ENCODE measurements around the gene C1orf116.

The C1orf116 gene

DNA sequence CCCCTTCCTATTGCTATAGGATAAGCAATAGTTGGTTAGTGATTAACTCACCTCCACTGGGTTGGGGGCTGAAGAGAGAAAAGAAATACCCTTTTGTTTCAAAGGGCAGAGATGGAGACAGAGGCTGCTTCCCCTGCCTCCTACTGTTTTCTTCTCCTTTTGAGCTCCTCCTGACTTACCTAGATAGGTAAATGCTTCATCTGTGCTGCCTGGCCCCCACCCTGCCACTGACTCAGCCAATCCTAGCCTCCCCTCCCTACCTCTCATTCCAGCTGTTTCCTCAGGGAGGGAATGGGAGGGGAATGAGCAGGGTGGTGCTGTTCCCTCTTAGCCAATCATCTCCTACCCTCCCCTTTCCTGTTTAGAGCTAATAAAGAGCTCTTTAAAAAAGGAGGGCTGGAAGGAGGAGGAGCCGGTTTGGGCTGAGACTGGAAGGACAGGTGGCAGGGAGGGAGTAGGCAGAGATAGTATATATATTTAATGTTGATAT is at the start of gene C1orf116:
C1orf116 (minus strand) TSS at position 229 of the 490 bp plus-strand sequence. CDS start 5,158 bp downstream, outside the sequence.
- DNase-seq (ENCODE audit: low spot score), result no peak

DNA sequence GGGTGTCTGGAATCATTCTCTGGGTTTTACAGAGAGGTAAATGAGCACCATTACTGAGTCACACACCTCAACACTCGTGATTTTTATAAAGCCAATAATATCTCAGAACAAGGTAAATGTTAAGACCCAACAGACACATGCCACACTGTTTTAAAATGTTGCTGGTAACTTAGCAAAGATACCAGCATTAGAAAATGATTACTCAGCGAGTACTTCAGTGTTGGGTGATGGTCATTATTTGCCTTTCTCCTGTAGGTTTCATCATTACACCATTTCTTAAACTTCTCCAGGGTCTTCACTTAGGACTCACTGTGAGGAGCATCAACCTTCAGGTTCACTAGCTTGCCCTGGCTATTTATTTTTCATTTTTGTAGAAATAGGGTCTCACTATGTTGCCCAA is 49.2 kb upstream of the C1orf116 start:
- DNase-seq (ENCODE audit: low spot score), result no peak

DNA sequence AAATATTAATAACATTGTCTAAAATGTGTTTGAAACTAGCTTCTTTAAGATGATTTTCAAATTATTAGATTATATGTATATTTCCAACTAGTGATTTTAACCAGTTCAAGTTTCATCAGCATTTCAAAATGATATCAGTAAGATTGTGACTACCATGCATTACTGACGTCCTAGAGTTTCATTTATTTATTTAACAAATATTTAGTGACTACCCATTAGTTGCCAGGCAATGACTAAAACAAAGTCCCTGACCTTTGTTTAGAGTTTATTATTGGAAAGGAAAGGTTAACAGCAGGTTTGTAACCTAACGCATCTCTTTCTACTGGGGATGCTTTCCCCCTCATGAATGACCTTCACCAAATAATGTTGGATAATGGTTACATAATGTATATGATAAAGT is 48.5 kb upstream of the C1orf116 start:
- DNase-seq (ENCODE audit: low spot score), result no peak

DNA sequence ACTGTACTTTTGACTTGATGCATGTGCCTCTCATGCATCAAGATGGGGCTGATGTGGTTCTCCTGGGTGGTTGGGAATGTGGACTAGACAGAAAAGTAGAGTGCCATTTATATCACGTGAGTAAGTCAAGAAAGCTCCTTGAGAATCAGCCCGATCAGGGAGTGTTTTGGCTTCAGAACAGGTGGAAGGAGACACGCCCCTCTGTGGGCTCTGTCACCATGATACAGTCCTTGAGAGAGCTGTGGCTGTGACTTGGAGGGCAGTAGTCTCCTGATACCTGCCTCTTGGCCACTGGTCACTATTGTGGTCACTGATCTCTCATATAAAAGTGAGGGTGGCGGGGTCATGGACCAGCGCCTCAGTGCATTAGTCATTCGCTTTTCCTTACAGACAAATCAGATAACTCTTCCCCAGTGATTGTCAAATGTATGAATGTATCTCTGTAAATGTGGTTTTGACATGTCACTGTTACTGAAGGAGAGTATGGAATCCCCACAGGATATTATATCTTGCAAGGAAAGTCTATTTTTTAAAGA is 47.2 kb upstream of the C1orf116 start:
- DNase-seq (ENCODE audit: low spot score), result no peak

DNA sequence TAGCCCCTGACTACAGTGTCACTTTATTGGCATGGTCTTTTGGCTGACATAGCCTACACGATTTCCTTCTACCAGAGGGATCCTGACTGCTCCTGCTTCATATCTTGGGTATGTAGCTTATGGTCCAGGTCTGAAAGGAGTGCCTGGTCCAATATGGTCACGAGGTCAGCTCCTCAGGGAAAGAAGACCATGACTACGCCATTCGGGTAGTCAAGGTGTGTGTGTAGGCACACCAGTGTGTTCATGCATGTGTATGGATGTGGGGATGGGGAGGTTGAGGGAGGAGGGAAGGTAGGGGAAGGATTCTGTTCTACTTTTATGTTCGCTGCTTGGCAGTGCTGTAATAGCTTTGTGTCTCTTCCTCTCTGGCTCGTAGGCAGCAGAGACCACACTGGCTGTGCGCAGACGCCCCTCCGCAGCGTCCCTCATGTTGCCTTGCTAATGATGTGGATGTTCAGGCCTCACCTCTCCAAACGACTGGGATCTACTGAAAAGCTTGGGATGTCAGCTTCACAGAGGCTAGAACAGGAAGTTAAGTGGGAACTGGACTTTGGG is 46.1 kb upstream of the C1orf116 start:
- no peak for DNase-seq (ENCODE audit: low spot score)

DNA sequence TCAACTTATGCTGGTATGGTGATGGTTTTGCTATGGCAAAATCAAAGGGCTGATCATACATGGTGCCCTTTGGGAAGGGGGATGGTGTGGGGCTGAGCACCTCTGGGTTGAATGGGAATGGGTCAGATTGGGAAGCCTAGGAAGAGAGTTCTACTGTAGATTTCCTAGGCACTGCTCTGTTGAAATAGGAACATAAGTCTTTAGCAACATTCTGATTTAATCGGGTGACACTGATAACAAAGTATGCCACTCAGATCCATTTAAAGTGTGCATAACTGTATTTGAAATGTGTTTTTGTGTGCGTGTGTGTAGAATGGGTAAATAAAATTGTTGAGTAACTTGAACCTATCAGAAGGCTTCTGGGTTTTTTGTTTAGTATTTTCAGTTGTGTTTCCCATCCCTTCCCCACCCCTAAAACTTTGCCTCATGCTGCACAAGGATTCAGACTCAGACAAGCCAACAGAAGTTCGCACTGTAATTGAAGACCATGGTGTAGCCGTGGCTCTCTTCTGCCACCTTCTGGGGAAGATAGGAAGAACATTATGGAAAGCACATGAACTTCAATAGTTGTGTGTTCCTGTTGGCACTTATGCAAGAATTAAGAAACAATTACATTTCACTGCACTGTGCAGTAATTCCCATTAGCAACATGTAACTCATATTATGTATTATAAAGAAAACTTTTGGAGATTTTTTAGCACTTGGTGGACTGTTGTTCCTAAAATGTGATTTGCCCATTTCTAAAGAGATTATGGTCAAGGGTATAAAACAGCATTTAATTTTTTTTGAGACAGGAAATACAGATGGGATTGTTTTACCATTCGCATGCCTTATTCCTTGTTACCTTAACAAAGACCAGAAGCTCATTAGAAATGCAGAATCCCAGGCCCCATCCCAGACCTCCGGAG is 45.2 kb upstream of the C1orf116 start:
- DNase-seq (ENCODE audit: low spot score), result peak; percentile 81

DNA sequence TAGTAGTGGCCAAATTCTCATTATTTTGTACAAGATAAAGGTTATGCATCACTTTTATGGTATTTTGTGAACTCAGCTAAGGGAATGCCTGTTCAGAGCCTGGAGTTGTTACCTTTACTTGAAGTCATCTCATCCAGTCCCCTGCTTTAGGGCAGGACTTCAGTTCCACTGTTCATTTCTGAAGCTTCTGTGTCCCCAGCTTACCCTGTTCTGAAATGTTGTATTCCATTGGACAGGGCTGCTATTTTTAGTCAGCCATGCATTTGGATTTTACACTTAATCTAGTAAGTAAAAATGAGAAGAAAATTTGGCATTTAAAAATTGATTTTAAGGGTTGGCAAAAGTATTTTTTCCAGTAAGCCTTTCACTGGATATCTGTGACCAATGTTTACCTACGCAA is 44.5 kb upstream of the C1orf116 start:
- DNase-seq (ENCODE audit: low spot score), result no peak

DNA sequence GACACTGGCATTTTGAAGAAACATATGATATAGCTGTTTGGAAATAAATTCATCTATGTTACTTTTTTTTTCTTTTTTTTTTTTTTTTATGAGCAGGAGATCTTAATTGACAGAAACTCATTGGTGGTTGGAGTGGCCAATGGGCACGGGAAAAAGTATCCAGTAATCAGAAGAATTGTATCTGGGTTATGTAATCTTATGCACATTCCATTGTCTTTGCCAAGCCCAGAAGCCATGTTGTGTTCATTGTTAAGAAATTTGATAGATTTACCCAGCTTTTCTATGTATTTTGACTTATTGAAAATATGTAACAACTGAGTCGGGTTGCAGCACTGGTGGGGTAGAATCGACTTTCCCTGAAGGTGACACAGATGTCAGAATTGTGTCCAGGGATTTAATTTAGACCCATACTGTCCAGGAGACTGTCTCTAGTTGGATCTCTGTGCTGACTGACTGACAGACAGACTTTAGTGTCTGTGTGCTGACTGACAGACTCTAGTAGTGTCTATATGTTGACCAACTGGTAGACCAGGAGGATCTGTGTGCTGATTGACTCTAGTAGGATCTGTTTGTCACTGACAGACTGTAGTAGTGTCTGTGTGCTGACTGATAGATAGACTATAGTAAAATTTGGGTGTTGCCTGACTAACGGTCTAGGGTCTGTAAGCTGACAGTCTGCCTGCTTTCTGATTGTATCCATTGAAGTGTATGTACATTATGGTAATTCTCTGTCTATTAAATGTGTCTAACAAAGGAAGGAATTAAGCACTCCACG is 43.8 kb upstream of the C1orf116 start:
- peak; percentile 32 for DNase-seq (ENCODE audit: low spot score)

DNA sequence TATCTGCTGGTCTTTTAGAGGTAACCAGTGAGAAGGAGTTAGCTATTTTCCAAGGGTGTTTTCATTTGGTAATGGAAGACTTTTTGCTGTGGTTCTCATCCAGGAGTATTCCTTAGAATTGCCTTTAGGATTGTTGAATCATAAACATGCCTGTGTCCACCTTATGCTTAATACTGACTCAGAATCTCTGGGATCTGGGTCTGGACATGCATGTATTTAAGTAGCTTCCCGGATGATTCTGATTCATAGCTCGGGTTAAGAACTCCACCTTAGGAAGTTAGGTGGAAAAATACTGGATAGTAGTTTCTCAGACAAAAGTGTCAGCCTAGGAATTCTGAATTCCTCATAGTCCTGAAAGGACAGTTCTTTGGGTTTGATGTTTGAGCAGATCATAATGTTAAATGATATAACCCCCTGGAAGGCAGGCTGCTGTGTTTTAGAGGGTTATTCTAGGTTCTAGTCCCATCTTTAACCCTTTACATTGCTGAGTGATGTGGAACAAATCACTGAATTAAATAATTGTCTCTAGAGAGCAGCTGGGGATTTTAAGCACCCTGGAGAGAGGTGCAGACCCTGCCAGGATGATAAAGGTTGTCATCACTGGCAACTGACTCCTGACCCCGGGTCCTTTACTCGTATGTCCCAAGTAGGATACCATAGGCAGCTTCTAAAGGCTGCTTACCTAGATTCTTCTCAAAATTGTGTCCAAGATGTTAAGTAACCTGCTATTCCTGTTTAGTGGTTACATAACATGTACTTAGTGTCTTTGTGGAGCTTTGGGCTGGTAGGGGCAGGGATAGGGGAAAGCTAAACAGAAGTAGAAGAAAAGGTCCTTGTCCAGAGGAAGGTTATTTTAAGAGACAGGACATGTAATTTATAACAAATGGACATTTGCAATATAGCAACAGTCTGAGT is 41.6 kb upstream of the C1orf116 start:
- no peak for DNase-seq (ENCODE audit: low spot score)

DNA sequence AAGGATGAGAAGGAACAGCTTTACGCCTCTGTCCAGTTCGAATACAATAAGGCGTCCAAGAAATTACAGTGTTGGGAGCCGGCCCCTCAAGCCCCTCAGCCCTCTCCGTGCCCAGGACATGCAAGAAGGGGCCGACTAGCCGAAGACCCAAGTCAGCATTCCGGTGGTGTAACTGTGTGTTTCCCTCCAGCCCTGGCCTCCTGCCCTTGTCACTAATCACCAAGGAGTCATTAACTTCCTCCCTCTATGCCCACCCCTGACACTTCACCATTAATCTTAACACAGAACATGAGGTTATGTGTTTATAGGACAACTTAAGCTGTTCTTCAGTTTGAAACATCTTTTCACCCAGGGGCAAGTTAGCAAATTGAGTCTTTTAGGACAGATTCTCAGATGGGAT is 39.7 kb upstream of the C1orf116 start:
- no peak for DNase-seq (ENCODE audit: low spot score)

DNA sequence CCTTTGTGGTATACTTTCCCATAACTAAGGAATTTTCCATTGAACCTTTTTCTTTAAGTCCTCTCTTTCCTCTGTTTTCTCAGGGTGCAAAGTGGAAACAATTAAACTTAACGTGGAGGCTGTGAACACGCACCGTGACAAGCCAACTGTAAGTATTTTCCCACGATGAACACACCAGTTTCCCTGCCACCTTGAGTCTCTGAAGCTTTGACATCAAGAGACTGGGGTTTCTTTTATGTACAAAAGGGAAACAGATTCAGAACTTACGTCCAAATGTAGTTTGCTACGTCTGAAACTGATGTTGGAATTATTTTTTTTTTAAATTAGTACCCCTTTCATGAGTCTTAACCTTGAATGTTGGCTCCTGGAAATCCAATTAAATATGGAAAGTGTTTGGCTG is 38.9 kb upstream of the C1orf116 start:
- DNase-seq (ENCODE audit: low spot score), result no peak

DNA sequence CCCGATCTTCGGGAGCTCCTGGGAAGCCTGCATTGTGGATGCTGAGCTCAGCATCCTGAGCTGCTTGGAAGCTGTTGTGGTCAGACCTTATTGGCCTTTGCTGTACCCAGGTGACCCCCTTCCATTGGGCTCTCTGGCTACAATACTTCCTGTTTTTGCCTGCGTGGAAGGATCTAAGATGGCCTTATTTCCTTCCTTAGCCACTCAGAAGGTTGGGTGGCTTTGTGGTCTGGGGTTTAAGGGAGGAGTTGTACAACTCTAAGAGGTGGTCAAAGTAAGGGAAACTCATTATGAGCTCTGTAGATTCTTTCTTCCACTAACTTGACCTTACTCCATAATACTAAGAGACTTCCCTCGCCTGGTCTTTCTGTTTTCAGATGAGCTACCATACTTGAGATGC is 38.3 kb upstream of the C1orf116 start:
- DNase-seq (ENCODE audit: low spot score), result no peak

DNA sequence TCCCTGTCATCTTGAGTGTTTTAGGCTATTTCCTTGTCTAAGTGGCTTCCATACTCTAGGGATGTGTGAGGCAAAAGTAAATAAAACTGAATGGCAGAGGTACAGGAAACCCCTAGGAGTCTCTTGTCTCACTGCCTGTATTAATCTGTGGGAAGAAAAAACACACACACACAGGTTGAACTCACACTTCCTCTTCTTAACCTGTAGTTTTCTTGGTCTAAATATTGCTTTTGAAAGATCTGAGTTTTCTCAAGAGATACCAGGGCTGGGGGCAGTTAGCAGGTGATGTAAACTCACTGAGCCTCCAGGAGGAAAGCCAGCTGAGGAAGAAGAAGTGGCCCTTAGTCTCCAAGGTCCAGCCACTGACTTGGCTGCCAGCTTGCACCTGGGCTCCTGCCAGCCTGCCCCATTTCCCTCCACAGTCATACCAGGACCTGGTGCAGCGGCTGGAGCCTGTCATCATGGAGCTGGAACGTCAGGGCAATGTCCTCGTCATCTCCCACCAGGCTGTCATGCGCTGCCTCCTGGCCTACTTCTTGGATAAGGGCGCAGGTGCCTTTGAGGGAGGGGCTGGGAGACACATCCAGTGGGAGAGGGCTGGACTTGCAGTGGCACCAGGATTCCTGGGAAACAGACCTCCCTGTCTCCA is 37.4 kb upstream of the C1orf116 start:
- no peak for DNase-seq (ENCODE audit: low spot score)

DNA sequence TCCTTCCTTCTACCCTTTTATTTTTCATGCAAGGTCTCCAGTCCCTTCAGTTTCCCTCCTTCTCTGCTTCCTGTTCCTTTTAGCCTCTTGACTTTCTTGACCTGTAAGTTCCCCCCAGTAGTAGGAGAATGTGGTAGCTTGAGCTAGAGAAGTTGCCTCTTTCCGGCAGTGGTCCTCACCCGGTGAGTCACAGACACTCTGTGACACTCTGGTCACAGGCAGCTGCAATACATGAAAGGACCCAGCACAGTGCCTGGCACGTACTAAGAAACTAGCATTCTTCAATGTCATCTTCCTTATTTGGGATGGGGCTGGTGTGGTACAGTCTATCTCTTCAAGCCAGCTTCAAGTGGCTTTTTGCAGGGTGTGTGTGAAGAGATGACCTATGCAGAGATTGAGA is 36.5 kb upstream of the C1orf116 start:
- DNase-seq (ENCODE audit: low spot score), result no peak

DNA sequence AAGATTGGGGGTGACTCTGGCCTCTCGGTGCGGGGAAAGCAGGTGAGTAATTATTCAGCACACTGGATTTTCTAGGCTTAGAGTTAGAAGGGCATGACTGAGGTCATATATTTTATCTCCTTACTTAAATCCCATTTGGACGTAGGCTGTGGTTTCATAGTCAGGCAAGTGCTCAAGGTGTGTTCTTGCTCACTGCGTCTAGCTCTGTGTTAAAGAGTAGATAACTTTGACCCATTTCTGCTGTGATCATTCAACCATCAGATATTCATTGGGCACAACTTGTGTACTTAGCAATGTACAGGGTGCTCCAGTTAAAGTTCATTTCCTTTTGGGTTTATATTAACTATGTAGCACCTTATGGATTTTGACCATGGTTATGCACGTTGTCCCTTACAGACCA is 35.1 kb upstream of the C1orf116 start:
- no peak for DNase-seq (ENCODE audit: low spot score)

DNA sequence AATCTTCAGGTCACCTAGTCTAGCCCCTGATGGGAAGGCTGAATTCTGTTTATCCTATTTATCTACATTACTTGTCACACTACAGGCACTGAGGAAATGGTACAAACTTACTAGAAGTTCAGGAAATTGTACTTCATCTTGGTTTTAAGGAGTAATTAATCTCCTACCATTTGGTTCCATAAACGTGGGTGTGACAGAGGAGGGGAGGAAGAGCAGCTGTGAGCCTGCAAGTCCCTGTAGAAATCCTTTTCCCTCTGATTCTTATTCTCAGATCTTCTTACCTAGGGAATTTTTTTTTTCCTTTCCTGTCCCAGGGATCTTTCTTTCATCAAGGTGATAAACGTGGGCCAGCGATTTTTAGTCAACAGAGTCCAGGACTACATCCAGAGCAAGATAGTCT is 34.6 kb upstream of the C1orf116 start:
- DNase-seq (ENCODE audit: low spot score), result no peak

DNA sequence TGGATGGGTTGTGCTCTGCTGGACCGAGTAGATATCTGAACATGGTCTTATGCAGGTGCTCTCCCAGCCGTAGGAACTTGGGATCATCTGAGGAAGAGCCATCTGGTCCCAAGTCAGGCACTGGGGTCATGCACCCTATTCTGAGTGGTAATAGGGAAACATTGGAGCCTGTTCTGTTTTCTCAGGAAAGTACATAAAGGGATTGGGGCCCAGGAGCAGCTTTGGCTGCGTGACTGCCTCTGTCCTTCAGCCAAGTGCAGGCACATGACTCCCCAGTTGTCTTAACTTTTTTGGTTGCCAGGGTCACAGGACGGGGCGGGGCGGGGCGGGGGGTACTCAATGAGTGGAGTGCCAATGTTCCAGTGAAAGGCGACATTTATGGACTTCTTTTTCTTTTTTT is 32.0 kb upstream of the C1orf116 start:
- no peak for DNase-seq (ENCODE audit: low spot score)

DNA sequence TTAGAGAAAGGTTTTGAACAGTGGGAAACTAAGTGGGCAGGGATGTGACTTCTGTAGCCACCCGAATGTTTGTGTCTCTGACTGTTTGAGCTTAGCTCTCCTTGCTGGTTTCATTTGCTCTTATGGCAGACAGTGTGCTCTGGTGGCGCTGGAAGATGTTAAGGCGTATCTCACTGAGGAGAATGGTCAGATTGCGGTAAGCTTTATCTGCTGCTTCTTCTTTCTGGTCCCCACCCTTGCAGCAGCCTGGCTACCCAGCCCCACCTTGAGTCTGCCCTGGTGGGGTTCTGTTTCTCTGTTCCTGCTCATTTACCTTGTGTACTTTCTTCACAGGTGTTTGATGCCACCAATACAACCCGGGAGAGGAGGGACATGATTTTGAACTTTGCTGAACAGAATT is 30.5 kb upstream of the C1orf116 start:
- DNase-seq (ENCODE audit: low spot score), result no peak

DNA sequence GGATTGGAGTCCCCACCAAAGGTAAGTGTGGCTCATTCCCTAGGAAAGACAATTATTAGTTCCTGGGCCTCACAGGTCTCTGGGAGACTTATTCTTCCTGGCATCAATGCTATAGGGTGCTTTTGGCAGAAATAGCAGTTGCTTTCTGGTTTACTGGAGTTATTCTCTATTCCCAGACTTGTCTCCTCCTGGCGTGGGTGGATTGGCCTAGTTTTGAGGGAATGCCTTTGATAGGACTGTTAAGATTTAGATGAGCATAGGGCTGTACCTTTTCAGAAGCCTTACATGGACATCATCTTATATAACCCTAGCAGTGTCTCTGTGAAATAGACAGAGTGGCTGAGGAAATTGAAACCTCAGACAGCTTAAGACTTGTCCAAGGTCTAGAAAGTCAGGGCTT is 29.5 kb upstream of the C1orf116 start:
- DNase-seq (ENCODE audit: low spot score), result no peak

DNA sequence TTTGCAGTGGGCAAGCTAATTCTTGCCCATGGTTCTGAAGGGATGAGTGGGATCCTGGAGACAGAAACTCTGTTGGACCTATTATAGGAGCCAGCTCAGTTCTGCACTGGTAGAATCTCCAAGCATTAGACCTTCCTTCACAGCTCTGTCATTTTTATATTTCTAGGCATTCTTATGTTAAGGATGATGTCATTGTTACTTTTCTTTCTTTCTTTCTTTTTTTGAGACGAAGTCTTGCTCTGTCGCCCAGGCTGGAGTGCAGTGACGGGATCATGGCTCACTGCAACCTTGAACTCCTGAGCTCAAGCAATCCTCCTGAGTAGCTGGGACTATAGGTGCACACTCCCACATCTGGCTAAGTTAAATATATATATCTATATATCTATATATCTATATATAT is 28.0 kb upstream of the C1orf116 start:
- DNase-seq (ENCODE audit: low spot score), result no peak

DNA sequence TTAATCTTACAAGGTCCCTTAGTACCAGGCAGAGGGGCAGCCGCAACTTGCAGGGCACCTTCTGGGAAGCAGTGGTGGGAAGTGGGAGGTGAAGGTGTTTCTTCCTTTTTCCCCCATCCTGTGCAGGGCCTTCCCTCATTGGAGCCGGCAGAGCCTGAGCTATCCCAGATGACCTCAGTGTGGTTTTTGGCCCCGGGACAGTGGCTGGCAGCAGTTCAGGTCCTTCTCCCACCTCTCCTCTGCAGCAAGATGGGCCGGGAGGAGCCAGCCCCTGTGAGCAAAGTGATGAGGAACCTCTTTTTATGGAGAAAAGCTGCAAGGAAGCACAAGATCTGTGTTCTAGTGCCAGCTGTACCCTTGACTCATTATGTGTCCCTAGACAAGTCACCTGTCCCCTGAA is 27.3 kb upstream of the C1orf116 start:
- no peak for DNase-seq (ENCODE audit: low spot score)

All from AG08395 (cell line).